H1 (cell line): ENCODE data around the gene RTN4RL2. TPM values are rescaled to one million over a fixed set of nuclear protein-coding genes. Genes with fewer than 3 reads are reported as not detected.

Experiments used
- CTCF ChIA-PET: fragments of 300-600 bp; sonication (Branson Sonifier 250); formaldehyde crosslinking; loops from one replicate; lab custom pipeline; 2021; ENCODE audit not compliant: partially characterized antibody; lab: Charles Lee
- POLR2A ChIA-PET: fragments of 300-600 bp; sonication (Branson Sonifier 250); formaldehyde crosslinking; loops from one replicate; lab custom pipeline; 2021; ENCODE audit warnings: inconsistent platforms; ENCODE audit not compliant: partially characterized antibody; lab: Charles Lee
- DNase-seq, 2 experiments: peaks; one replicate each; pipeline versions ENCODE4 v3.0.0 to v3.0.0-alpha.2; 2010 to 2022; ENCODE audit warnings: low spot score in 2 of 2, low read depth in 1 of 2, mixed read lengths in 1 of 2
- FAIRE-seq: peaks from 2 replicates; lab custom pipeline; 2011; peaks lifted over from hg19 to GRCh38; lab: Jason Lieb, UNC
- H2AFZ ChIP-seq: 2 replicates; pipeline ENCODE4 v1.8.1; 2012; ENCODE audit warnings: low read length, inconsistent platforms
- H2AK5ac ChIP-seq: 2 replicates; pipeline ENCODE4 v1.6.1; 2013; ENCODE audit warnings: low read depth, low read length
- H2BK120ac ChIP-seq: replicated peaks from 2 replicates; pipeline ENCODE3; 2013; ENCODE audit warnings: low read depth, low read length, inconsistent platforms
- H2BK12ac ChIP-seq: 2 replicates; pipeline ENCODE4 v1.6.1; 2013; ENCODE audit warnings: low read depth, low read length
- H2BK15ac ChIP-seq: 2 replicates; pipeline ENCODE4 v1.6.1; 2013; ENCODE audit warnings: low read length
- H2BK20ac ChIP-seq: 2 replicates; pipeline ENCODE4 v1.6.1; 2013; ENCODE audit warnings: low read length
- H2BK5ac ChIP-seq: 2 replicates; pipeline ENCODE4 v1.6.1; 2013; ENCODE audit warnings: low read depth, low read length
- H3K14ac ChIP-seq: 2 replicates; pipeline ENCODE4 v1.6.1; 2013; ENCODE audit warnings: inconsistent platforms; ENCODE audit not compliant: insufficient read length
- H3K18ac ChIP-seq: 2 replicates; pipeline ENCODE4 v1.6.1; 2013; ENCODE audit warnings: low read length; ENCODE audit errors: extremely low read depth
- H3K23ac ChIP-seq: 2 replicates; pipeline ENCODE4 v1.6.1; 2013; ENCODE audit warnings: inconsistent platforms; ENCODE audit not compliant: insufficient read length
- H3K23me2 ChIP-seq: 2 replicates; pipeline ENCODE4 v1.6.1; 2013; ENCODE audit warnings: low read depth, low read length
- H3K27ac ChIP-seq: 2 replicates; pipeline ENCODE4 v1.6.1; 2011; ENCODE audit warnings: low read depth, low read length, inconsistent platforms
- H3K27me3 ChIP-seq, 4 experiments: replicated peaks in 1 of 4; 1 replicate in 1 of 4; 2 replicates in 3 of 4; pipeline versions ENCODE4 v1.6.1 to v1.8.1; 2011 to 2013; ENCODE audit warnings: low read length in 3 of 4, mild to moderate bottlenecking in 3 of 4, inconsistent platforms in 2 of 4, mixed read lengths in 2 of 4, moderate library complexity in 1 of 4; ENCODE audit not compliant: control insufficient read depth in 3 of 4, insufficient read depth in 3 of 4; ENCODE audit errors: extremely low read depth in 1 of 4
- H3K36me3 ChIP-seq, 4 experiments: 2 replicates each; pipeline versions ENCODE4 v1.6.1 to v1.8.1; 2011 to 2013; ENCODE audit warnings: mild to moderate bottlenecking in 4 of 4, low read length in 3 of 4, moderate library complexity in 2 of 4, control low read depth in 1 of 4, inconsistent platforms in 1 of 4; ENCODE audit not compliant: insufficient read depth in 4 of 4, control insufficient read depth in 2 of 4
- H3K4ac ChIP-seq: replicated peaks from 2 replicates; pipeline ENCODE3; 2013; ENCODE audit warnings: low read length, low read depth, mixed read lengths, inconsistent platforms; ENCODE audit not compliant: insufficient read length
- H3K4me1 ChIP-seq, 4 experiments: replicated peaks in 1 of 4; 1 replicate in 1 of 4; 2 replicates in 3 of 4; pipeline versions ENCODE4 v1.6.1 to v1.8.1; 2011 to 2013; ENCODE audit warnings: low read length in 3 of 4, inconsistent platforms in 2 of 4, mixed read lengths in 1 of 4; ENCODE audit not compliant: insufficient read depth in 4 of 4, control insufficient read depth in 3 of 4
- H3K4me2 ChIP-seq, 2 experiments: 2 replicates each; pipeline versions ENCODE4 v1.6.1 to v1.8.1; 2011 to 2013; ENCODE audit warnings: low read depth in 2 of 2, low read length in 2 of 2, control low read depth in 1 of 2, inconsistent platforms in 1 of 2, mild to moderate bottlenecking in 1 of 2; ENCODE audit not compliant: insufficient read depth in 1 of 2
- H3K4me3 ChIP-seq, 4 experiments: fragments of 200-600, 300-600 bp in 1 of 4; sonication (generic), shearing (Covaris generic), sonication (Bioruptor Twin) in 1 of 4; 2 replicates each; pipeline versions ENCODE4 v1.5.1 to v1.8.1; 2011 to 2016; ENCODE audit warnings: low read length in 4 of 4, low read depth in 3 of 4, control low read depth in 2 of 4, inconsistent platforms in 2 of 4, mild to moderate bottlenecking in 2 of 4, mixed read lengths in 1 of 4, moderate library complexity in 1 of 4; ENCODE audit not compliant: insufficient read depth in 2 of 4; ENCODE audit errors: extremely low read depth in 1 of 4
- H3K56ac ChIP-seq: replicated peaks from 2 replicates; pipeline ENCODE3; 2013; ENCODE audit warnings: low read depth, mild to moderate bottlenecking, mixed read lengths, low read length, inconsistent platforms; ENCODE audit not compliant: insufficient read length
- H3K79me1 ChIP-seq: 2 replicates; pipeline ENCODE4 v1.6.1; 2013; ENCODE audit warnings: low read depth, low read length, control low read depth
- H3K79me2 ChIP-seq, 2 experiments: 2 replicates each; pipeline versions ENCODE4 v1.6.1 to v1.8.1; 2012 to 2013; ENCODE audit warnings: low read length in 2 of 2, mild to moderate bottlenecking in 2 of 2, inconsistent platforms in 1 of 2; ENCODE audit not compliant: insufficient read depth in 2 of 2, control insufficient read depth in 1 of 2
- H3K9ac ChIP-seq, 4 experiments: replicated peaks in 1 of 4; 1 replicate in 1 of 4; 2 replicates in 3 of 4; pipeline versions ENCODE4 v1.6.1 to v1.8.1; 2011 to 2013; ENCODE audit warnings: low read depth in 3 of 4, low read length in 3 of 4, control low read depth in 2 of 4, mild to moderate bottlenecking in 2 of 4, moderate library complexity in 2 of 4, inconsistent platforms in 1 of 4; ENCODE audit errors: extremely low read depth in 1 of 4
- H3K9me3 ChIP-seq, 2 experiments: 2 replicates each; pipeline versions ENCODE4 v1.6.1 to v1.8.1; 2012 to 2013; ENCODE audit warnings: mild to moderate bottlenecking in 2 of 2, moderate library complexity in 2 of 2, control low read depth in 1 of 2, inconsistent platforms in 1 of 2, low read depth in 1 of 2, low read length in 1 of 2, mixed read lengths in 1 of 2; ENCODE audit not compliant: insufficient read depth in 2 of 2
- H4K20me1 ChIP-seq, 2 experiments: replicated peaks in 1 of 2; 2 replicates each; pipeline versions ENCODE3 to v1.8.1; 2011 to 2013; ENCODE audit warnings: inconsistent platforms in 2 of 2, low read length in 2 of 2, mild to moderate bottlenecking in 1 of 2; ENCODE audit not compliant: insufficient read depth in 2 of 2, control insufficient read depth in 1 of 2
- H4K5ac ChIP-seq: 2 replicates; pipeline ENCODE4 v1.6.1; 2013; ENCODE audit warnings: low read length, low read depth, mixed read lengths, inconsistent platforms; ENCODE audit not compliant: insufficient read length
- H4K8ac ChIP-seq: 2 replicates; pipeline ENCODE4 v1.8.0; 2013; ENCODE audit warnings: mild to moderate bottlenecking, moderate library complexity, low read length, inconsistent platforms; ENCODE audit not compliant: insufficient read depth; ENCODE audit errors: extremely low read depth
- H4K91ac ChIP-seq: replicated peaks from 2 replicates; pipeline ENCODE3; 2013; ENCODE audit warnings: low read length, mixed read lengths, inconsistent platforms; ENCODE audit not compliant: insufficient read length
- ASH2L ChIP-seq: fragments of 200-600, 300-600 bp; sonication (generic); IDR thresholded peaks from one replicate; pipeline ENCODE4 v1.7.1; 2017; ENCODE audit warnings: low read length
- BACH1 ChIP-seq: IDR thresholded peaks from 2 replicates; pipeline ENCODE4 v1.6.1; 2012; ENCODE audit warnings: low read length, improper control_type of control experiment
- CHD1 ChIP-seq: IDR thresholded peaks from 2 replicates; pipeline ENCODE4 v1.6.1; 2012; ENCODE audit warnings: low read depth, low read length, improper control_type of control experiment
- KDM1A ChIP-seq: fragments of 200-600, 300-600 bp; sonication (generic); IDR thresholded peaks from 2 replicates; pipeline ENCODE4 v1.7.1; 2016; ENCODE audit warnings: mild to moderate bottlenecking, low read length, borderline replicate concordance
- MAX ChIP-seq: IDR thresholded peaks from 2 replicates; pipeline ENCODE4 v1.6.1; 2012; ENCODE audit warnings: inconsistent platforms
- PHF8 ChIP-seq: fragments of 200-600 bp; sonication (generic); conservative IDR thresholded peaks from 2 replicates; pipeline ENCODE4 v1.7.1; 2012; ENCODE audit warnings: low read depth, mild to moderate bottlenecking, inconsistent platforms, low read length, moderate library complexity
- POU5F1 ChIP-seq: IDR thresholded peaks from 2 replicates; pipeline ENCODE4 v1.6.1; 2011; ENCODE audit warnings: low read depth, mild to moderate bottlenecking, low read length, moderate library complexity
- RAD21 ChIP-seq, 2 experiments: IDR thresholded peaks in 1 of 2; conservative IDR thresholded peaks in 1 of 2; 2 replicates each; pipeline ENCODE4 v1.6.1; 2011; ENCODE audit warnings: low read depth in 2 of 2, low read length in 2 of 2, improper control_type of control experiment in 1 of 2, inconsistent platforms in 1 of 2, mild to moderate bottlenecking in 1 of 2, moderate library complexity in 1 of 2
- RFX5 ChIP-seq: IDR thresholded peaks from 2 replicates; pipeline ENCODE4 v1.6.1; 2011; ENCODE audit warnings: low read depth, low read length, improper control_type of control experiment, borderline replicate concordance
- SAP30 ChIP-seq: fragments of 300-600 bp; sonication (generic); IDR thresholded peaks from 2 replicates; pipeline ENCODE4 v1.7.1; 2012; ENCODE audit warnings: low read length, moderate library complexity, mild to moderate bottlenecking, inconsistent platforms; ENCODE audit not compliant: insufficient read depth, insufficient replicate concordance
- WGBS, 2 experiments: shearing (Covaris generic) in 1 of 2; methylation state at CpG; one replicate each; pipeline versions ENCODE4 v1.1.6 to v1.1.7; 2013 to 2015; ENCODE audit warnings: low lambda C conversion rate in 2 of 2, mixed read lengths in 2 of 2, inconsistent platforms in 1 of 2, low coverage in 1 of 2, missing lambda C conversion rate in 1 of 2; ENCODE audit not compliant: insufficient replicate concordance in 2 of 2, insufficient coverage in 1 of 2, insufficient read length in 1 of 2; ENCODE audit errors: extremely low coverage in 1 of 2, missing lambda C conversion rate in 1 of 2; 5-methylcytosine and 5-hydroxymethylcytosine counted together
- polyA plus RNA-seq, 7 experiments: library from polyadenylated mRNA; depleted of rRNA in 3 of 7; stranded (reverse) in 5 of 7; unstranded in 2 of 7; fragments of >200 nt in 5 of 7; fragments of 200-250 nt in 2 of 7; gene quantifications; 1 replicate in 5 of 7; 2 replicates in 1 of 7; 4 replicates in 1 of 7; pipeline versions ENCODE4 v1.2.1 to v1.2.3, GENCODE V29; 2011 to 2013; ENCODE audit warnings: missing spikeins in 2 of 7, mixed read lengths in 2 of 7
- total RNA-seq: library from RNA; stranded (reverse); fragmentation: NEBNext Ultra II Directional; extraction: Animal tissue kit (Norgen Biotek cat#: 25700); gene quantifications from 2 replicates; pipeline ENCODE4 v1.2.1, GENCODE V29; 2021

RTN4RL2 gene
- total and polyA plus RNA-seq, 2 of the 8 experiments (the other 6 are each of a cell fraction or from before 2014, with no cell fraction given) = 11.4 to 23.7 TPM

- Histone ChIP-seq H4K8ac (peak overlapping the region; percentile 4; the same call in 1 of the 2 replicates), H4K5ac (no peak overlapping the region), H2AFZ (no peak overlapping the region), H3K23ac (no peak overlapping the region), H2BK5ac (peak overlapping the region; percentile 66; the same call in 1 of the 2 replicates), H3K79me1 (no peaks in the 10 kb centered on the region), H3K18ac (peak overlapping the region; percentile 93), H4K91ac (peak overlapping the region; percentile 41), H3K36me3 (peaks cover 0 to 9% (median 1%) of the 10 kb centered on the region in 4 experiments; a peak in 3 of 8 replicates), H4K20me1 (peaks cover 0 to 1% of the 10 kb centered on the region in 2 experiments), H3K4me1 (peaks cover 2 to 19% (median 6%) of the 10 kb centered on the region in 4 experiments), H3K23me2 (peaks cover 8% of the 10 kb centered on the region; the same call in 1 of the 2 replicates), H2BK15ac (peak overlapping the region; percentile 89; the same call in 1 of the 2 replicates), H3K9ac (peak overlapping the region in 3 of 4 experiments; percentile 4 to 50 (median 5); a peak in 2 of 7 replicates), H3K27ac (no peak overlapping the region), H3K4me3 (peak overlapping the region; percentile 44 to 78 (median 60)), H3K14ac (no peak overlapping the region), H3K79me2 (no peaks in the 10 kb centered on the region), H3K27me3 (peaks cover 0 to 13% (median 10%) of the 10 kb centered on the region in 4 experiments; a peak in 5 of 7 replicates), H2BK120ac (peak overlapping the region; percentile 67), H2BK12ac (0 out of 2 replicates have a peak overlapping the region, but pooled peaks have one; percentile 60), H2AK5ac (no peak overlapping the region), H3K9me3 (no peaks in the 10 kb centered on the region), H3K4ac (no peak overlapping the region), H3K4me2 (peak overlapping the region; percentile 83 to 86), H2BK20ac (peak overlapping the region; percentile 48; the same call in 1 of the 2 replicates), H3K56ac (no peak overlapping the region)
- ChIA-PET POLR2A (interaction anchor here (0.6 to 11.2 kb wide), 19 partner anchors 10 to 169 kb away, joined by 3 to 141 read pairs (median 7); partner anchors contain the start of genes RTN4RL2, SLC43A1 and TNKS1BP1), CTCF (interaction anchor here (0.6 to 33.7 kb wide), 24 partner anchors 10 to 227 kb away, joined by 3 to 1146 read pairs (median 4); partner anchors contain the start of genes RTN4RL2, SLC43A1, SMTNL1 and TIMM10)
- WGBS, 2 experiments = 4% methylated on average over 37 of the region's 52 CpGs; no CpG with 5 or more reads in 1 of the 2 experiments
- peak in 1 of 2 experiments; percentile 91 for DNase-seq
- FAIRE-seq = no peak
- no peak for TF ChIP-seq PHF8
- no peak for TF ChIP-seq POU5F1
- peak; percentile 99 for TF ChIP-seq MAX
- no peak for TF ChIP-seq RFX5
- no peak for TF ChIP-seq SAP30
- TF ChIP-seq KDM1A = no peak
- TF ChIP-seq BACH1 = 0 out of 2 replicates have a peak, but pooled peaks have one; percentile 3
- no peak for TF ChIP-seq ASH2L
- TF ChIP-seq RAD21 (IDR thresholded peaks at IDR 0.05 in 1 of 2, conservative IDR thresholded peaks at IDR 0.05 in 1 of 2; ENCODE audit: low read depth in 2 of 2, low read length in 2 of 2) = peak; percentile 65 to 74
- TF ChIP-seq CHD1 = no peak
Observed at GRCh38 chr11:57482782-57483561, 22.6 kb downstream of the RTN4RL2 start.
